ENCODE results near the gene ART3.

Gene ART3

GRCh38 chr4:76153356-76153755 is 78.8 kb downstream of the ART3 start:
- no peak for DNase-seq

GRCh38 chr4:76155979-76156378 is 81.5 kb downstream of the ART3 start:
- no peak for DNase-seq

GRCh38 chr4:76156635-76157034 is 82.1 kb downstream of the ART3 start:
- no peak for DNase-seq

- no peak for DNase-seq
Measured at GRCh38 chr4:76160355-76160754, 85.8 kb downstream of the ART3 start.
